Activated CD4-positive, alpha-beta memory T cell treated with anti-CD3 and anti-CD28 coated beads for 36 hours (primary cell): ENCODE measurements around the gene MED17. TPM values are rescaled to one million over a fixed set of nuclear protein-coding genes. Genes with fewer than 3 reads are reported as not detected.
A peak's percentile ranks its signal among the peaks of the same experiment; 100 is the strongest.
"Not testable (repeated sequence)": the region's sequence is repeated elsewhere in the genome, so short reads cannot be mapped to it uniquely, and the experiment has no call there.

ENCODE experiments used
- CTCF ChIA-PET: fragments of 350-600 bp; sonication (Branson Sonifier 250); formaldehyde crosslinking; loops from one replicate; lab custom pipeline; 2021; ENCODE audit warnings: antibody characterized with exemption, inconsistent platforms; lab: Charles Lee
- POLR2A ChIA-PET: fragments of 350-600 bp; sonication (Branson Sonifier 250); formaldehyde crosslinking; loops from one replicate; lab custom pipeline; 2021; ENCODE audit warnings: antibody characterized with exemption; lab: Charles Lee
- DNase-seq: peaks from one replicate; pipeline ENCODE4 v3.0.0-alpha.2; 2020
- H3K27ac Mint-ChIP-seq: one replicate; pipeline ENCODE4 v1.8.0; 2021; ENCODE audit warnings: mixed read lengths
- H3K27me3 Mint-ChIP-seq: one replicate; pipeline ENCODE4 v1.8.0; 2021; ENCODE audit warnings: mixed read lengths
- H3K36me3 Mint-ChIP-seq: one replicate; pipeline ENCODE4 v1.8.0; 2021; ENCODE audit warnings: mixed read lengths
- H3K4me1 Mint-ChIP-seq: one replicate; pipeline ENCODE4 v1.8.0; 2021; ENCODE audit warnings: low read depth, mixed read lengths
- H3K4me3 Mint-ChIP-seq: one replicate; pipeline ENCODE4 v1.8.0; 2021; ENCODE audit warnings: mild to moderate bottlenecking, mixed read lengths
- H3K9me3 Mint-ChIP-seq: one replicate; pipeline ENCODE4 v1.8.0; 2021; ENCODE audit warnings: mixed read lengths
- intact Hi-C: fragments of 100-400 bp; cut with micrococcal nuclease; formaldehyde crosslinking; loops from one replicate; pipeline ENCODE4 v1.15.1; 2023
- total RNA-seq, 2 experiments: library from RNA; stranded (reverse); gene quantifications; one replicate each; pipeline ENCODE4 v1.2.3, GENCODE V29; 2021

The MED17 gene
- total RNA-seq, 2 experiments from 2014 or later, result 32.3 to 34.7 TPM

GRCh38 chr11:93761910-93762309 is 22.2 kb upstream of the MED17 start:
- H3K4me1 Mint-ChIP-seq, result no peaks in the 10 kb centered on the region
- ChIA-PET CTCF (interaction anchor here (1.3 kb wide), 1 partner anchor 15 kb away, joined by 4 read pairs; no protein-coding TSS in a partner anchor), POLR2A (no interaction called here)
- no peak overlapping the region for H3K4me3 Mint-ChIP-seq
- no peak overlapping the region for H3K27ac Mint-ChIP-seq
- H3K36me3 Mint-ChIP-seq, result peaks cover 37% of the 10 kb centered on the region
- no peaks in the 10 kb centered on the region for H3K27me3 Mint-ChIP-seq
- peaks cover 8% of the 10 kb centered on the region for H3K9me3 Mint-ChIP-seq
- DNase-seq, result no peak
- intact Hi-C loops, result no loop called here

- ChIA-PET CTCF (no interaction called here), POLR2A (interaction anchor here (1.8 kb wide), 1 partner anchor 18 kb away, joined by 6 read pairs; the partner anchor contains the start of gene MED17)
- no peaks in the 10 kb centered on the region for H3K4me1 Mint-ChIP-seq
- no peak overlapping the region for H3K27ac Mint-ChIP-seq
- no peaks in the 10 kb centered on the region for H3K27me3 Mint-ChIP-seq
- no peak for DNase-seq
- no peak overlapping the region for H3K4me3 Mint-ChIP-seq
- intact Hi-C loops, result no loop called here
- H3K36me3 Mint-ChIP-seq, result peaks cover 20% of the 10 kb centered on the region
- peaks cover 17% of the 10 kb centered on the region for H3K9me3 Mint-ChIP-seq
Measured at GRCh38 chr11:93765551-93765950, 18.5 kb upstream of the MED17 start.

- ChIA-PET POLR2A (interaction anchor here (1.8 kb wide), 1 partner anchor 17 kb away, joined by 6 read pairs; the partner anchor contains the start of gene MED17), CTCF (no interaction called here)
- Mint-ChIP-seq H3K4me3 (no peak overlapping the region), H3K4me1 (no peaks in the 10 kb centered on the region), H3K27me3 (no peaks in the 10 kb centered on the region), H3K27ac (no peak overlapping the region), H3K36me3 (peaks cover 18% of the 10 kb centered on the region), H3K9me3 (peaks cover 17% of the 10 kb centered on the region)
- intact Hi-C loops, result no loop called here
- DNase-seq, result no peak
Measured at GRCh38 chr11:93766504-93766903, 17.6 kb upstream of the MED17 start.

GRCh38 chr11:93767018-93767417 is 17.1 kb upstream of the MED17 start:
- Mint-ChIP-seq H3K9me3 (peaks cover 17% of the 10 kb centered on the region), H3K4me3 (no peak overlapping the region), H3K27ac (no peak overlapping the region), H3K4me1 (no peaks in the 10 kb centered on the region), H3K36me3 (peaks cover 18% of the 10 kb centered on the region), H3K27me3 (no peaks in the 10 kb centered on the region)
- no peak for DNase-seq
- ChIA-PET POLR2A (no interaction called here), CTCF (no interaction called here)
- intact Hi-C loops, result no loop called here

GRCh38 chr11:93770160-93770559 is 13.9 kb upstream of the MED17 start:
- H3K4me1 Mint-ChIP-seq, result no peaks in the 10 kb centered on the region
- POLR2A ChIA-PET, result no interaction called here
- no peak for DNase-seq
- intact Hi-C loops, result no loop called here
- H3K27me3 Mint-ChIP-seq, result no peaks in the 10 kb centered on the region
- no peak overlapping the region for H3K27ac Mint-ChIP-seq
- CTCF ChIA-PET, result no interaction called here
- peaks cover 11% of the 10 kb centered on the region for H3K36me3 Mint-ChIP-seq
- peaks cover 17% of the 10 kb centered on the region for H3K9me3 Mint-ChIP-seq
- H3K4me3 Mint-ChIP-seq, result no peak overlapping the region

GRCh38 chr11:93772123-93772522 is 12.0 kb upstream of the MED17 start:
- no peak overlapping the region for H3K4me3 Mint-ChIP-seq
- H3K9me3 Mint-ChIP-seq, result peaks cover 7% of the 10 kb centered on the region
- intact Hi-C loops, result no loop called here
- POLR2A ChIA-PET, result interaction anchor here (0.6 to 1.2 kb wide), 3 partner anchors 12 to 34 kb away, joined by 3 to 4 read pairs (median 3); no protein-coding TSS in a partner anchor
- H3K36me3 Mint-ChIP-seq, result peaks cover 3% of the 10 kb centered on the region
- CTCF ChIA-PET, result interaction anchor here (0.8 to 1.0 kb wide), 2 partner anchors 10 to 11 kb away, joined by 3 read pairs; partner anchors contain the start of gene MED17
- DNase-seq, result no peak
- H3K27me3 Mint-ChIP-seq, result no peaks in the 10 kb centered on the region
- H3K27ac Mint-ChIP-seq, result no peak overlapping the region
- no peaks in the 10 kb centered on the region for H3K4me1 Mint-ChIP-seq

GRCh38 chr11:93773045-93773477 is 11.0 kb upstream of the MED17 start:
- POLR2A ChIA-PET, result no interaction called here
- H3K4me1 Mint-ChIP-seq, result no peaks in the 10 kb centered on the region

GRCh38 chr11:93773601-93774200 is 10.4 kb upstream of the MED17 start:
- H3K4me3 Mint-ChIP-seq, result no peak overlapping the region
- peaks cover 3% of the 10 kb centered on the region for H3K9me3 Mint-ChIP-seq
- no peaks in the 10 kb centered on the region for H3K4me1 Mint-ChIP-seq
- no peak overlapping the region for H3K27ac Mint-ChIP-seq
- CTCF ChIA-PET, result no interaction called here
- no peaks in the 10 kb centered on the region for H3K36me3 Mint-ChIP-seq
- DNase-seq, result no peak
- POLR2A ChIA-PET, result no interaction called here
- no peaks in the 10 kb centered on the region for H3K27me3 Mint-ChIP-seq
- intact Hi-C loops, result no loop called here

More at GRCh38 chr11:93773045-93773477, 11.0 kb upstream of the MED17 start:
- no peaks in the 10 kb centered on the region for H3K27me3 Mint-ChIP-seq
- no peak overlapping the region for H3K4me3 Mint-ChIP-seq
- DNase-seq, result no peak
- no peak overlapping the region for H3K27ac Mint-ChIP-seq
- peaks cover 2% of the 10 kb centered on the region for H3K9me3 Mint-ChIP-seq
- peaks cover under 1% of the 10 kb centered on the region for H3K36me3 Mint-ChIP-seq
- intact Hi-C loops, result no loop called here
- CTCF ChIA-PET, result interaction anchor here (1.0 kb wide), 1 partner anchor 10 kb away, joined by 3 read pairs; the partner anchor contains the start of gene MED17

- intact Hi-C loops, H3K9me3 Mint-ChIP-seq, H3K36me3 Mint-ChIP-seq, H3K4me1 Mint-ChIP-seq, POLR2A ChIA-PET, H3K27ac Mint-ChIP-seq, DNase-seq, H3K27me3 Mint-ChIP-seq, H3K4me3 Mint-ChIP-seq: not testable (repeated sequence)
- CTCF ChIA-PET, result interaction anchor here (1.5 kb wide), 1 partner anchor 9 kb away, joined by 5 read pairs; the partner anchor contains the start of gene MED17
Measured at GRCh38 chr11:93774560-93774959, 9.5 kb upstream of the MED17 start.

- ChIA-PET CTCF (interaction anchor here (1.5 kb wide), 1 partner anchor 9 kb away, joined by 5 read pairs; the partner anchor contains the start of gene MED17), POLR2A (no interaction called here)
- intact Hi-C loops, result no loop called here
- H3K4me1 Mint-ChIP-seq, result no peaks in the 10 kb centered on the region
- no peak overlapping the region for H3K4me3 Mint-ChIP-seq
- no peaks in the 10 kb centered on the region for H3K36me3 Mint-ChIP-seq
- peaks cover 5% of the 10 kb centered on the region for H3K9me3 Mint-ChIP-seq
- no peak overlapping the region for H3K27ac Mint-ChIP-seq
- H3K27me3 Mint-ChIP-seq, result no peaks in the 10 kb centered on the region
- DNase-seq, result no peak
Measured at GRCh38 chr11:93775289-93775688, 8.8 kb upstream of the MED17 start.

- peaks cover 4% of the 10 kb centered on the region for H3K9me3 Mint-ChIP-seq
- intact Hi-C loops, result no loop called here
- H3K27me3 Mint-ChIP-seq, result no peaks in the 10 kb centered on the region
- ChIA-PET CTCF (interaction anchor here (0.9 to 2.4 kb wide), 6 partner anchors 8 to 108 kb away, joined by 3 to 40 read pairs (median 4); partner anchors contain the start of genes C11orf54 and TAF1D), POLR2A (interaction anchor here (0.6 to 4.4 kb wide), 8 partner anchors 11 to 711 kb away, joined by 3 to 126 read pairs (median 4); partner anchors contain the start of genes C11orf54, CEP295, PANX1 and SLC36A4)
- H3K4me1 Mint-ChIP-seq, result peaks cover 39% of the 10 kb centered on the region
- peaks cover 16% of the 10 kb centered on the region for H3K36me3 Mint-ChIP-seq
- DNase-seq, result no peak
- H3K4me3 Mint-ChIP-seq, result peak overlapping the region; percentile 94
- peak overlapping the region; percentile 93 for H3K27ac Mint-ChIP-seq
Measured at GRCh38 chr11:93783362-93783761, 720 bp upstream of the MED17 start.

- intact Hi-C loops, result loop anchor here (1.0 kb wide), 5 partner anchors 42 to 710 kb away; partner anchors contain the start of genes ANKRD49, C11orf54, CEP295 and MRE11
- Mint-ChIP-seq H3K36me3 (peaks cover 18% of the 10 kb centered on the region), H3K27me3 (no peaks in the 10 kb centered on the region), H3K9me3 (peaks cover 1% of the 10 kb centered on the region), H3K27ac (peak overlapping the region; percentile 93), H3K4me3 (peak overlapping the region; percentile 94), H3K4me1 (peaks cover 41% of the 10 kb centered on the region)
- no peak for DNase-seq
- ChIA-PET POLR2A (interaction anchor here (0.6 to 4.4 kb wide), 9 partner anchors 12 to 710 kb away, joined by 3 to 126 read pairs (median 4); partner anchors contain the start of genes C11orf54, CEP295, PANX1 and SLC36A4), CTCF (interaction anchor here (0.7 to 2.4 kb wide), 9 partner anchors 8 to 549 kb away, joined by 3 to 40 read pairs (median 3); partner anchors contain the start of genes C11orf54 and TAF1D)
Measured at GRCh38 chr11:93783765-93784144, 327 bp upstream of the MED17 start.
